HG02678 (cell line): Measurements from ENCODE around the gene TTC28.

Source experiments
- ATAC-seq: cut with Tn5 transposase; IDR thresholded peaks from one replicate; pipeline ENCODE4 v1.9.1; 2021; ENCODE audit warnings: mild to moderate bottlenecking, moderate library complexity; ENCODE audit not compliant: unreplicated experiment

TTC28 gene

DNA sequence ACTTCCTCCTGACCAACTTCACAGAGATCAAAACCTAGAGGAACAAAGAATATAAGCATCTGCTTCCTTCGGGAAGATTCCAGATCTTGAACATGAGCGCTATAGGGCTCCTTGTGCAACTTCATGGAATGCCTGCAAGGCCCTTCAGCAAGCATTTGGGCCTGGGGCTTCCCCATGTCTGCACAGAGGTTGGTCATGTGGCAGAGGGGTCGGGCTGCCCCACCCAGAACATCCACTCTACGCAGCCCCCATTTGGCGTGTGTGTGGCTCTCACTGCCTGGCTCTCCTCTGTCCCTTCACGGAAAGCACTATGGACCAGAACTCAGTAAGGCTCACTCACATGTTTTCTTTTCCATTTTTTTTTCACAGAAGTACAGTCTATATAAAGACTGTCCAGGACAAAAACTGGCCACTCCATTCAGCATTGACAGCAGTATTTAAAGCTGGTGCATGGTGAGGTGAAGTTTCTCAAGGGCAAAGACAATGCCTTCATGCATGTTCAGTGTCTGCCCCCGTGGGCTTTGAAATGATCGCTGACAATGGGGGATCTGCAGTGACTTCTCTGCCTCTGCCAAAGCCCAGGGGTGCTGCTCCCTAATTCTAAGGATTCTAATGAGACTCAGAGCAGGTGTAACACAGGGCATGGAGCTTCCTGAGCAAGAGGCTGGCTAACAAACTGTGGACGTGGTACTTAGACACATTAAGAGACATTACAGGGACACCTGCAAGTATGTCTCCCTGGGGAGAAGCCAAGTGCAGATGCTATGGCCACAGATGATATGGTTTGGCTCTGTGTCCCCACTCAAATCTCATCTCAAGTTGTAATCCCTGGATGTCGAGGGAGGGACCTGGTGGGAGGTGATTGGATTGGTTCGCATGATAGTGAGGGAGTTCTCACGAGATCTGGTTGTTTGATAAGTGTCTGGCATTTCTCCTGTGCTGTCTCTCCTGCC is 694.0 kb downstream of the TTC28 start:
- no peak for ATAC-seq

DNA sequence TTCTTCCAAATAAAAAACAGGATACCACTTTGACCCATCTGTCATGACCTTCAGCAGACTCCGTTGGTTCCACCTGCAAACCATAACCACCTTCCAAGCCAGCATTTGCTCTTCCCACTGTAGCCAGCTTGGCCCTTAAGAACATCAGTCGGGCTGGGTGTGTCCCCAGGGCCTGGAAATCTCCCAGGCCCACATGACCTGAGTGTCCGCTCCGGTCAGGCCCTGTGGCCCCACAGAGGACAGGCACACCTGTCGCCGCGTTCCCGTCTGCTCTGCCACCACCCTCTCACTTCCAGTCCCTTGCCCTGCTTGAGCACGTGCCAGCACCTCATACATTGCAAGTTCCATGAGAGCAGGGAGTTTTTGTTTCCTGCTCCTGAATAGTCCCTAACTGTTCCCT is 694.9 kb downstream of the TTC28 start:
- ATAC-seq, result no peak

DNA sequence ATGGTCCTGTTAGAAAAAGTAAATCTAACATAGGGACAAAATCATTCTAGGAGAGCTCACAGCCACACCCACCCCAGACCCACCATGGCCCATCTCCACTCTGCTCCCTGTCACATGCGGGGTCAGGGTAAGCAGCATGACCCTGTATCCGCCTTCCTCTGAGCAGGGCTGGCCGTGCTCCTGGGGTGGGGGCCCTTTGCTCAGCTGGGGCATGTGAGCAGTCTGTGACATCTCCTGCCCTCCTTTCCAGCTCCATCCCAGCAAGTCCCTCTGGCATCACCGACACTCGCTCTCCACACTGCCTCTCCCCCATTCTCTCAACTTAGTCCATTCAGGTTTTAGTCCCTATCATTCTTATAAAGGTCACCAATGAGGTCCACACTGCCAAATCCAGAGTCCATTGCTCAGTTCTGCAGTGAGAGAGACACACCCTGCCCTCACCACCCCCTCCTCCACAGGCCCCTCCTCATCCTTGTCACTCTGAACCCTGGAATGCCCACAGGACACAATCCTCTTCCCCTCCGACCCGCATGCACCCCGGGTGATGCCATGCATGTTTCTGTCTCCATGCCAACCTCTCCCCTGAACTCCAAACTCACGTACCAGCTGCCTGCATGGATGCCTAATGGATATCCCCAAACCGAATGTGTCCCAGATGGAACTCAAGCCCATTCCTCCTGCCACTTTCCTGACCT is 695.5 kb downstream of the TTC28 start:
- no peak for ATAC-seq

DNA sequence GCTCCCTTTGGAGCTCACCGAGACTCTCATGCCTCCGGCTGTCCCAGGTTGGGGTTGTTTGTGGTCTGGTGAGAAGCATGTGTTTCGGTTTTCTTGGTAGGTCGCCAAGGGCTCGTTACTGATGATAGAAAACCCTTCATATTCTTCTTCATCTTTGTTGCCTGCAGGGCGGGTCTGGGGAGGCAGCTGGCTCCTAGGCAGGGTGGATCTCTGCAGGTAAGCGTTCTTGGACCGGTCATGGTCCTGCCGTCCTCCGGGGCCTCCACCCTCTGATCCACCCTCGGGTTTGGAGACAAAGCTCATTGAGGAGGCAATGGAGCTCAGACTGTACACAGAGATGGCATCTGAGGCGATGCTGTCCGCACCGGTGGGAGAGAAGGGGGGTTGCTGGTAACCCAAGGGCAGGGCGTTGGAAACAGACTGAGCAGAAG is 696.3 kb downstream of the TTC28 start:
- ATAC-seq, result no peak

DNA sequence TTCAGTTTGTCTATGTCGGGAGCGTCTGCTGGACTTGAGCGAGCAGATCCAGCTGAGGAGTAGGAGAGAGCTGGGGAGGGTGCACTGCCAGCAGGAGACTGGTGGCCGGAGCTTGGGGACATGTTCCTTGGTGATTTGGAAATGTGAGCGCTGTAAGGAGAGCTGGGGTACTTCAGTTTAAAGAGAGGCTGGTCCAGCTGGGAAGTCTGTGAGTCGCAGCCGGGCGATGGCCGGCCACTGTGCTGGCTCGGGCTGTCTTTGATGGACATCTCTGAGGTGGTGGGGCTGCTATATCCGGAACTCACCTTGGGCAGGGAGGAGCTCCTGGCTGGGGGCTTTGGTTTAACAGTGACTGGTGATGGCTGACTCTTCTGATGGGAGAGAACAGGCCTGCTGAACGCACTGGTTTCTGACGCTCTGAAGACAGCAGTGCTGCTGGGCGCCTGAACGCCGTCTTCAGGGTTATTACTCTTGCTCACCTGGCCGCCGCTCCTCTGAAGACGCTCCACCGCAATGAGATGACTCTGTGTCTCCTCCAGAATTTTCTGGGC is 696.9 kb downstream of the TTC28 start:
- no peak for ATAC-seq

DNA sequence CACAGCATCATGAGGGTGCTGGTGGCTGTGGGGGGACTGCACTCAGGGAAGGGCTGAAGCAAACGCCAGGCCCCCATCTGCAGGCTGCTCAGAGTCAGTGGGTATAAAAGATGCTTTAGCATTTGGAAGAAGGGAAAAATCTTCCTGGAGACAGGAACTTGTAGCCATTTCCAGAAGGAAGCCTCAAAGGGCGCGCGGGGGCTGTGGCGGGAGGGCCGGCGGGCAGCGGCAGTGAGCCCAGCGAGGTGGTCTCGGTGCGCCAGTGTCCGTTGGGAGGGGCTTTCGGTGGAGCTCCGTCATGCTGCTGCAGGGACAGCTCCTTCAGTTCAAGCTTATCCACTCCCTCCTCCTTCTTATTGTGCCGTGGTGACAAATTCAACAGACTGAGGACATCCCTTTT is 697.5 kb downstream of the TTC28 start:
- no peak for ATAC-seq

DNA sequence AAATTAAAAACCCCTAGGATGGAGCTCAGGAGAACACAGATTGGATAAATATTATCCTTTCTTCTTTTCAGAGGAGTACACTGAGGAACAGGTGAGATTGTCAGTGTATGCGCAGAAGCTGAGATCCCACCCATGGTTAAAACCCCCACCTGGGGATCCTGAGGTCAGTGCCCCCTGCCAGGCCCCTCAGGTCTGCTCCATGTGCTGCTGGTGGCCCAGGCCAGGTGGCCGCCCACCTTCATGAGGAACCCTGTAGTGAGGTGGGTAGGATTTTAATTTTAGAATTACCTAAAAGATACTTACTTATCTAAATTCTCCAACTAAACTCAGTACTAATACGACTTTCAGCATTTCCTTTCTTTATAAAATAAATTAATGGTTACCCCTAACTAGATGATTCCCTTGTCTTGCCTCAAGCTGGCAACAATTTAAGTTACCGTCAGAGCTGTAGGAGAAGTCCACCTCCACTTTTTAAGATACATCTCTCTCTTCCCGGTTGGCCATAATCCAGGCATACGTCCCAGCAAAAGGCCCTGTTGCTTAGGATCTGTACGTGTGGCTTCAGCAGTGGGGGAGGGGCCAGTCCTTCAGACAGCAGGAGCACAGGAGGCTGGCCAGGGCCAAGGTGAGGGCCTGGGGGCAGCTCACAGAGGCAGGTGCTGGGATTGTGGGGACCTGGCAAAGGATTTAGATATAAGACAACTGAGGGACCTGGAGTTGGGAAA is 699.1 kb downstream of the TTC28 start:
- ATAC-seq, result no peak

DNA sequence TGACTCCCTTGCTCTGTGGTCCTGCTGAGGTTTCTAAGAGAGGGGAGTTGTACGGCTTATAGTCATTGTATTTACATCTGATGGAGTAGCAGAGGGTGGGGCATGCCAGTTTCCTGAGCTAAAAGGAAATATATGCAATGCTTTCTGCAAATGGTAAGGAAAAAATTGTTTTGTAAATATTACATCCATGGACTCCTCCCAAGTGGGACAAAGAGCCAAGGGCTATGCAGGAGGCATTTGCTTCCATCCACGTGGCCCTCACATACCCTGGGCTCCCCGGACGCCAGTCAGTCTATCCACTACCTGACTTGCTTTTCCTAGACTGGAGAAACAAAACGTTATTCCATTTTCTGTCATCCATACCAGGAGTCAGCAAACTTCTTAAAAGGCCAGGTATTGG is 700.8 kb downstream of the TTC28 start:
- ATAC-seq, result no peak

DNA sequence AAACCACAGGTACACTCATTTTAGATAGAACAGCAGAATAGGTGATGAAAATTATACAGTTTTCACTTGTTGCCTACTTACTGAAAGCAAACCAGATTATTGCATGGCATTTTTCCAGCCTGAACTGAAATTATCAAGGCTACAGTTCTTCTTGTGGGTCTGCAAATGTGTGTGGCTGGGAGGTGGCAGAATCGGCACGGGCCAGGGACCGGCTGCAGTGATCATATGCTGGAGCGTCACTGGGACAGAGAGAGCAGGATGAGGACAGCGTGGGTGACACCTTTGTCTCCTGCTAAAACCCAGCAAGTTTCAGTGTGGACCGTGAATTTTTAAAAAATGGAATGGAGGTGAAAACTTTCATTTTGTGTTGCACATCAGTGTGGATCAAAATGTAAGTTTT is 701.3 kb downstream of the TTC28 start:
- ATAC-seq, result no peak

DNA sequence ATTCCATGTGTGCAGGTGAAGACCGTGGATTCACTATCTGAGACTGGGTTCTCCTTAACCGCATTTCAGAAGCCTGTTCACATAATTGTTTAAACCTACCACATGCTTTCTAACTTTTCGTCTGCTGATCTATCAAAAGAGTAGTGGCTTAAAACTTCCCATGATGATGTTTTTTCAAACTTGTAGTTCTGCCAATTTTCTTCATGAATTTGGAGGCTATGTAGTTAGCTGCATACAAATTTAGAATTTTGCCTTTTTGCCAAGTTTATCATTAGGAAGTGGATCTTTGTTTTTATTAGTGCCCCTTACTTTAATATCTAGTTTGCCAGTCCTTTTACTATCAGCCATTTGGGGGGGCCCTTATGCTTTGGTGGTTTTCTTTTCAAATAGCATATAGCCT is 703.1 kb downstream of the TTC28 start:
- no peak for ATAC-seq

DNA sequence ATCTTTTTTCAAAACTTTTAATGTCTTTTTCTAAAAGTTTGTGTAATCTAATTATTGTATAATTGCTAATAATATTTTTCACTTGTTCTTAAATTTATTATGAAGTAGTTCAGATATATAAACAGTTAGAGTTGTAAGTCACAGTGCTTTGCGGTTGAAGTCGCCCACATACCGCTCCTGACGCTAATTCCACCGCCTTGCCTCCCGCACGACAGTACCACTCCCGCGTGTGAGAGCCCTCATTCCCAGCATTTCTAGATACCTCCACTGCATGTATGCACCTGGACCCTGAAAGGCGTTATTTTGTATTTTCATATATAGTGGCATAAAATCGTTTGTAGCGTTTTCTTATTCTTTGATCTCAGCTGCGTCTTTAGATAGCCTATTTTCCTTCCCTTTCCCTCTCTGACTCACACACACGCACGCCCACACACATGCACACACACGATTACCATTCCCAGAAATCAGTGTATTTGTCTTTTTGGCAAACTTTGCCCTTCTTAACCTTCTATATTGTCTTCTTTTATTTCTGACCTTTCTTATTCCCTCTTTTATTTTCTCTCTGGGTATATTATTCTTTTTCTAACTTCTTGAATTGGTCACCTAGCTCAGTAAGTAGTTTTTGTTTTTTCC is 704.1 kb downstream of the TTC28 start:
- no peak for ATAC-seq

DNA sequence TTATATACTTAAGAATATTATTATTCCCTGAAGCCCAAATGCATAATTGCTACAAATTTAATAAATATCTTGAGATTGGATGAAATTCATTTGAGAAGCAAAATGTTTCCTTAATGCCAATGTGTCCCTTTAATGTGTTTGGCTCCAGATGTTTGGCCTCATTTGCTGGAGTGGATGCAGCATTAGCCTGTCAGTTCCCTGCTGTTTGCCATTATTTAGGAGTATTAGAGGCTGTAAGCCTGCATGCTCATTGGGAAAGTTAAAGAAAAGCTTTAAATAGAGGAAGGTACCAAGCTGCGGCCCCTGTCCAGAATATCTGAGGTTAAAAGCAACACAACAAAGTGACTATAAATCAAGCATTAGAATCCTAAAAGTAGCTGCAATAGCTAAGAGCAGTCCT is 705.8 kb downstream of the TTC28 start:
- ATAC-seq, result no peak

DNA sequence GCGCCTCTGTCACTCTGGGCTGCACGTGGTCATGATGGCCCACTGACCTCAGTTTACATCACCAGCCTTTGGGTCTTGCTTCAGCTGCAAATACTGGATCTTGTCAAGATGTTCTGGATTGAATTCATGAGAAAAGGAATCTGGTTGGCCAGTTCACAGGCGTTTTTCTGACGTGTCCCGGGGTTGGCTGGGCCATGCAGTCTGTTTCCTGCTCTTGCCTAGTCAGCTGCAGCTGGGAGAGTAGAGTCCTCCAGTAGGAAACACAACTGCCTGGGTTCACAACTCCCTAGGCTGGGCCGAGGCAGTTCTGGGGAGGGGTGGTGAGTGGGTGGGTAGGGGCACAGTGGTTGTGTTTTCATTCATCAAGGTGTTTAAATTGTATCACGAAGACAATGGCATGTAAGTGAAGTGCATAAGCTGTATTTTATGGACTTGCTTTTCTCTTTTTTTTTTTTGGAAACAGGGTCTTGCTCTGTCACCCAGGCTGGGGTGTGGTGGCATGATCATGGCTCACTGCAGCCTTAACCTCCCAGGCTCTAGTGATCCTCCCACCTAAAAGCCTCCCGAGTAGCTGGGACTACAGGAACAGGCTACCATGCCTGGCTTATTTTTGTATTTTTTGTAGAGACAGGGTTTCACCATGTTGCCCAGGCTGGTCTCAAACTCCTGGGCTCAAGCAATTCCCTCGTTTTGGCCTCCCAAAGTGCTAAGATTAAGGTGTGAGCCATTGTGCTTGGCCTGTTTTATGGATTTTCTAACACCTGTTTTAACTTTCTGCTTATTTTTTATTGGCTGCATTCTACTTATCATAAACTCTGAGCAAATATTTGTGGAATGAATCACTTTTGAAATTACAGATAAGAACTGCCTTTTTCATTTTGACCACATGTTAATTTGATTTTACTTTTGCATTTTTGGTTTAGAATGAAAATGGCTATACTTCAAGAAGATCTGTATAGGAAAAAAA is 706.6 kb downstream of the TTC28 start:
- ATAC-seq, result no peak

DNA sequence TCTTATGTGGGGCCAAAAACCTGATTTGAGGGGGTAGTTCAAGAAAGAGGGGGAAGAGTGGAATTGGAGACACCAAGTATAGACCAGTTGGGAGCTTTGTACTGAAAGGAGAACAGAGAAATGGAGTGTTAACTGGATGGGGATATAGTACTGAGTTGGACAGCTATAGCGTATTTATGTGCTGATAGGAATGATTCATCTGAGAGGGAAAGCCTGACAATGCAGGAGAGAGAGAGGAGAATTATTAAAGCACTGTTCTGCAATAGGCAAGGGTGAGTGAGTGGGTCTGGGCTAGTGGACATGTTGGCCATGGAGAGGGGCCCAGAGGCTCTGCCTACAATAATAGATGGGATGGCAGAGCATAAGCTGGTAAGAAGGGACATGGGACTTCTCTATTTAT is 707.7 kb downstream of the TTC28 start:
- no peak for ATAC-seq

DNA sequence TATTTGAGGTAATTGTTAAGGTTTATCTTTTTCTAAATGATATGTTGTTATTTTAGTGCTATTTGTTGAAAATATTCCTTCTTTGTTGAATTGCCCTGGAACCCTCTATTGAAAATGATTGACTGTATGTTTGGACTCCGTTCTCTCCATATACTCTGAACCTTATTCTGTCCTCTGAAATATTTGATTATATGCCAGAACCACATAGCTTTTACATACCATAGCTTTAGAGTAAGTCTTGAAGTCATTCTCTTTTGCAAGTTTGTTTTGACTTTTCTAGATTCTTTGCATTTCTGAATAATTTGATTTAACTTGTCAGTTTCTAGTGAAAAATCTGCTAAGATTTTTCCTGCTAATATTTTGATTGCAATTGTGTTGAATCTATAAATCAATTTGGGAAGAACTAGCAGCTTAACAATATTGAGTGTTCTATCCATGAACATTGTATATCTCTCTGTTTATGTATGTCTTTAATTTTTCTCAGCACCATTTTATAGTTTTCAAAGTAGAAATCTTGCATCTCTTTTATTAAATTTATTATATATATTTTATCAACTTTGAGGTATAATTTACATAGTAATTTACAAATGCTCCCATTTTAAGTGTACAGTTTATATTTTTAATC is 708.9 kb downstream of the TTC28 start:
- ATAC-seq, result no peak

DNA sequence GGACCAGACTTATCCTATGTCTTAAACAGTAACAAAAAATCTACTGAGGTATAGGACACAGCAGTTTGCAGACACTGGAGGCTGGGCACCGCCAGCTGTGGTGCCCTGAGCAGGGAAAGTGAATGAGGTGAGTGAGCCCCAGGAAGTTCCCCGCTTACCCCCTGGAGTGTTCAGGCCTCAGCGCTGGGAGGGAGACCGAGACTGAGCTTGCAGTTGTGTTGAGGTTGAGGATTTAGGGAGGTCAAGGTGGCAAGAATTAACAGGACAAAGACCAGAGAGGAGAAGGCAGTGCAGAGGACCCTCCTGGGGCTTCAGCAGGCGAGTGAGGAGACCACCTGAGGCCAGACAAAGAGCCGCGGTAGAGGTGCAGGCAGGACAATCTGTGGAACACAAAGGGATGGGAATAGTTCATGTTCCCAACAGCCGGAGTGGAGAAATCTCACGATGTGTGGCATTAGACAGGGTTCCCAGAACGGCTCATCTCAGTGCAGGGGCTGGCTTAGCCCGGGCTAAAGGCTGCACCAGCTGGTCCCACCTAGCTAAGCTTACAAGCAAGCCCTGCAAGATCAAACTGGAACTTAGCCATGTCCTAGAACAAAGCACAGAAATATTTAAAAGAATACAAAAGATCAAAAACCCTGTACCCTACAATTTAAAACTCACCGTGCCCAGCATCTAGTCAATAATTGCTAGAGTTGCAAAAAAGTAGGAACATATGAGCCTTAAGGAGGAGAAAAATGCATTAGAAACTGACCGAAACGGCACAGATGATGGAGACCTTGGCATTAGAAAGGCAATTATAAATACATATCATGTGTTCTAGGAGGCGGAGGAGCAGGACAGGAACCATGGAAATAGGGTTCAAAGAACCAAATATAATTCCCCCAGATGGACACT is 713.2 kb downstream of the TTC28 start:
- no peak for ATAC-seq

DNA sequence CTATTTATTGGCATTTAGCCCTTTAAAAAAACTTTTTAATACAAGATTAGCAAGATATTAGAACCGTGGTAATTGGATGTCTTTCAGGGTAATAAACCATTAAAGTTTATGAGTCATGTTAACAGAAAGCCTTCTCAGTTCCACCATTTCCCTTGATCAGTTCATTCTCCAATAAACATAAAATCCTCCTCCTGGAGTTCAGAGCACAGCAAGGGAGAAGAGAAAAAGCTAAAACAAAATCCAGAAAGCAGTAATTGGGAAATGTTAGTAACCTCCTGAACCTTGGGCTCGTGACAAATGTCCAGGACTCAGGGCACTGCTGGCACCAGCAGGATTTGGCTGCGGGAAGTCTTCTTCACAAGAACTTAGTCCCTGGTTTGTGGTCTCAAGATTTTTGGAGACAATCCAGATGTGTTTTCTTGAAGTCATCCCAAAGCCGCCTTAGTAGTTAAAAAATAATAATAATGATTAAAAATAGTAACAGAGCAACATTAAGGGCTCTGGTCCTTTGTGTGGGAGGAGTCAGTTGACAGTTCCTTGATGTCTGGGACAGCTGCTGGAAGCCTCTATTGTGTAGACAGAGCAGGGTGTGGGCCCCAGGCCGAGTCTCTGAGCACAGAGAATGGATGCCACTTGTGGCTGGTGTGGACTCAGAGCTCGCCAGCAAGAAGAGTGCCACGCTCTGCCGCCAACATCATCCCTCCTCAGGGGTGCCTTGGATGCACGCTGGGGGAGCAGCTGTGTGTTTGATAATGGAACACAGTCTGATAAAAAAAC is 717.2 kb downstream of the TTC28 start:
- no peak for ATAC-seq
